ENCODE data around the gene PSMA2.

PSMA2 gene

DNA sequence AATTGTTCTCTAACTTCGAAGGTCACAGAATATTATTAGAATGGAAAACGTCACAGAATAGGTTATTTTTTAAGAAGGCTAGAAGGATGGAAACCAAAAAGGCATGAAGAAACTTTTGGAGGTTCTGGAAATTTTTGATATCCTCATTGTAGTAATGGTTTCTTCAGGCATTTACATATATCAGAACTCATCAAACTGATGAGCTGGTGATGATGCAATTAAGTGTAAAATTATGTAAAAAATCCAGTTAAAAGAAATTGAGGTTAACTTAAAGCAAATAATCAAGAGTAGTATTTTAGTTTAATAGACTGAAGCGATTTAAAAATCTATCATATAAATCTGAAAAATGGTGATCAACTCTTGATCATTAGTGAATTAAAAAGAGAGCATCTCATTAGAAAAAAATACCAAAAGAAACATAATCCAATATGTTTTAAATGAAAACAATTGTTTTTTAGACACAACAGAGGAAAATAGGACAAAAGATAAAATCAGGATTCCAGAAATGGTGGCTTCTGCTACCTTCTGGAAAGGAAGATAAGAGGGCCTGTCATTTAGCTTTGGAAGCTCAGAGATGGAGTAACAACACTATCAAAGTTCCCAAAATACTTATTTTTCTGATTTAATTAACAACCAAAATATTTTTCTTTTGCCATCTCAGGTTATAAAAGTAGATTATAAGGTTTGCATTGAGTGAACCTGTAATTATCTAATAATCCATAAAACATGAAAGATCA is 9.8 kb downstream of the PSMA2 start:
- TF ChIP-seq CTCF (IDR thresholded peaks at IDR 0.05; ENCODE audit: borderline replicate concordance, insufficient read depth, low read depth, low read length) = no peak
- H3K4me3 ChIP-seq (ENCODE audit: low read depth, low read length) = no peak overlapping the region

DNA sequence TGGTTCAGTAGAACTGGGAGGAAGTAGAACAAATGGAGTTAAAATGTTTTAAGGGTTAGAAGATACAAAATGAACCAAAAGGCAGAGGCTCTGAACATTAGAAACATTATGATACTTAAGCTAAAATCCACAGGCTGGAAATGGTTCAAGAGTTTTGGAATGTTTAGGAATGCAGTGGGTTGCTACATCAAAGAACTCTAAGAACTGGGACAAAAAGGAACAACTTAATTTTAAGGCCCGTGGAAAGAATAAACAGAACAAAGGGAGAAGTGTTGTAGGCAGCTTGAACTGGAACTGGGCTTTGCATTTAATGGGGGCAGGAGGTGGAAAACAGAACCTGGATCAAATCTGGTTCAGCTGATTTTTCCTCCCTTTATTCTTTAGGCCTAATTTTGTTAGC is 16.6 kb downstream of the PSMA2 start:
- no peak overlapping the region for H3K4me3 ChIP-seq (ENCODE audit: low read depth, low read length)
- TF ChIP-seq CTCF (IDR thresholded peaks at IDR 0.05; ENCODE audit: borderline replicate concordance, insufficient read depth, low read depth, low read length) = no peak

DNA sequence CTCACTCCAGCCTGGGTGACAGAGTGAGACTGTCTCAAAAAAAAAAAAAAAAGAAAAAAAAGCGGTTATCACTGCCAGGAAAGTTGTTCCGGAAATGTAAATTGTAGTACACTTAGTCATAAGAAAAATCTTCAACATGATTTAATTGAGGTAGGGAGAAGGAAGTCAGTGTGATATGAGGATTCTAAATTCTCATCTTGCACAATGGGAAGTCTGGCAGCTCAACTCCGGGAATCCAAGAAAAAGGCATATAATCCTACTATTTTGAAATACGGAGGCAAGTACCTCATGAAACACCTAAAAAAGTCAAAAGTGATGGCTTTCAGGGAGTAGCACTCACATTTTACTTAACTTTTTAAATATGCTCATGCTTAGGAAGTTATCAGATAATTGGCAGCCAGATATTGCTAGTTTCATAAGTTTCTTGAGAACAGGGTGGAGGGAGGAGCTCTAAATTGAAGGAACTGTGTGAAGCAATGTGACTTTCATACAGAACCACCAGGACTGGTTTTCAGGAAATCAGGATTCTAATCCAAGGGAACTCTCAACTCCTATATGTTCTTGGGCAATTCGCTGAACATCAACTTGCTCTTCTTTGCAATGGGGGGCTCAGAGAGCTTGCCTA is 17.4 kb downstream of the PSMA2 start:
- H3K4me3 ChIP-seq (ENCODE audit: low read depth, low read length) = no peak overlapping the region
- no peak for TF ChIP-seq CTCF (IDR thresholded peaks at IDR 0.05; ENCODE audit: borderline replicate concordance, insufficient read depth, low read depth, low read length)

DNA sequence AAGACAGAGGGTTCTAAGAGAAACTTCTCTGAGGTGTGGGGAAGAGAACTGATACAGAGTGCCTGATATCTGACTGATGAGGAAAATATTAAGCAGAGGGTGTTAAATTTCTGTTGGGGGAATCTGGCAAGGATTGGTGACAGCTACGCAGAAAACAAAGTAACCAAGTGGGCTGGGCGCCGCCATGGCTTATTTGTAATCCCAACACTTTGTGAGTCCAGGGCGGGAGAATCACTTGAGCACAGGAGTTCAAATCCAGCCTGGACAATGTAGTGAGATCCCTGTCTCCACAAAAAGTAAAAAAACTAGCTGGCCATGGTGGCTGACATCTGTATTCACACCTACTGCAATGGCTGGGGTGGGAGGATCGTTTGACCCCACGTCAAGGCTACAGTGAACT is 18.0 kb downstream of the PSMA2 start:
- H3K4me3 ChIP-seq (ENCODE audit: low read depth, low read length) = no peak overlapping the region
- TF ChIP-seq CTCF (IDR thresholded peaks at IDR 0.05; ENCODE audit: borderline replicate concordance, insufficient read depth, low read depth, low read length) = no peak

DNA sequence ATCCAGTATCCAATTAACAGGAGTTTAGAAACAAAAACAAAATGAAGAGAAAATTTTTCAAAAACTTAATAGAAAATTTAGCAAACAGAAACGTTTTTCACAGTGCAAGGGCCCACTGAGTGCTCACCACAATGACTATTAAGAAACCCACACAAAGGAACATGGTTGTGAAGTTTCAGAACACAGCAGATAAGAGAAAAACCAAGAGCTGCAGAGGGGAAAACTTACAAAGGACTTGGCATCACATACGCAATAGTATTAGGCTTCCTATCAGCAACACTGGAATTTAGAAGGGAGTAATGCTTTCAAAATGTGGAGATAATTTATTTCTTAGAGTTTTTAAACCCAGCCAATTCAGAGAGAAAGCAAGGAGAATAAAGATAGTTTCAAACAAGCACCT is 18.4 kb downstream of the PSMA2 start:
- no peak for TF ChIP-seq CTCF (IDR thresholded peaks at IDR 0.05; ENCODE audit: borderline replicate concordance, insufficient read depth, low read depth, low read length)
- H3K4me3 ChIP-seq (ENCODE audit: low read depth, low read length) = no peak overlapping the region

GRCh38 chr7:42911454-42912447 is 20.2 kb downstream of the PSMA2 start, which contains the start of gene C7orf25:
Gene C7orf25 (minus strand): TSS chr7:42912070. CDS start chr7:42910900, 1,170 bp downstream.
- TF ChIP-seq CTCF (IDR thresholded peaks at IDR 0.05; ENCODE audit: borderline replicate concordance, insufficient read depth, low read depth, low read length) = no peak
- H3K4me3 ChIP-seq (ENCODE audit: low read depth, low read length) = peak within 1 kb of the TSS; percentile 81

Measured in GM12875 (cell line).